B cell (primary cell): Measurements from ENCODE around the gene PHF11.

ENCODE experiments used
- CTCF ChIP-seq: fragments of 200-600 bp; IDR thresholded peaks from one replicate; pipeline ENCODE4 v1.8.0; 2022; ENCODE audit warnings: antibody characterized with exemption, mild to moderate bottlenecking
- EZH2 ChIP-seq: IDR thresholded peaks from 2 replicates; pipeline ENCODE4 v1.6.1; 2012; ENCODE audit warnings: borderline replicate concordance, low read depth, mild to moderate bottlenecking, moderate library complexity, low read length; ENCODE audit not compliant: insufficient read depth, poor library complexity, severe bottlenecking

- no peak for TF ChIP-seq CTCF
- no peak for TF ChIP-seq EZH2
Measured at GRCh38 chr13:49538404-49538803, 42.7 kb downstream of the PHF11 start.
